Upper lobe of right lung (tissue), 1 donor: Measurements from ENCODE around the gene SMYD5. TPM values are rescaled to one million over a fixed set of nuclear protein-coding genes. Genes with fewer than 3 reads are reported as not detected.

Experiments used
- ATAC-seq: fragments of 200-7000 bp; cut with Tn5 transposase; one replicate; pipeline ENCODE4 v1.9.1; 2020; ENCODE audit warnings: mild to moderate bottlenecking, moderate library complexity
- DNase-seq: peaks from one replicate; pipeline ENCODE4 v3.0.0-alpha.2; 2020
- H3K27ac ChIP-seq: fragments of 200-600 bp; one replicate; pipeline ENCODE4 v1.8.0; 2022
- H3K27me3 ChIP-seq: fragments of 200-600 bp; one replicate; pipeline ENCODE4 v1.8.0; 2022; ENCODE audit warnings: mild to moderate bottlenecking
- H3K36me3 ChIP-seq: fragments of 200-600 bp; one replicate; pipeline ENCODE4 v1.8.0; 2022
- H3K4me1 ChIP-seq: fragments of 200-600 bp; one replicate; pipeline ENCODE4 v1.8.0; 2022
- H3K4me3 ChIP-seq: fragments of 200-600 bp; one replicate; pipeline ENCODE4 v1.8.0; 2022; ENCODE audit warnings: mild to moderate bottlenecking
- H3K9me3 ChIP-seq: fragments of 200-600 bp; one replicate; pipeline ENCODE4 v1.8.0; 2022
- intact Hi-C: fragments of 100-400 bp; cut with DNase I; formaldehyde crosslinking; loops from one replicate; pipeline ENCODE4 v1.11.0; 2022
- total RNA-seq: library from RNA; stranded (reverse); fragmentation: NEBNext Ultra II Directional; extraction: Animal tissue kit (Norgen Biotek cat#: 25700); gene quantifications from one replicate; pipeline ENCODE4 v1.2.1, GENCODE V29; 2021
- TF ChIP-seq, protein P1 (sequence below): fragments of 200-600 bp; IDR thresholded peaks from one replicate; pipeline ENCODE4 v1.8.0; 2022; ENCODE audit warnings: antibody characterized with exemption
- donor health status: DM: no; HTN: yes; CAD: no; lungs with severe emphysema.

Gene SMYD5
- total RNA-seq, 1 donor from 2014 or later, result 16.8 TPM

DNA sequence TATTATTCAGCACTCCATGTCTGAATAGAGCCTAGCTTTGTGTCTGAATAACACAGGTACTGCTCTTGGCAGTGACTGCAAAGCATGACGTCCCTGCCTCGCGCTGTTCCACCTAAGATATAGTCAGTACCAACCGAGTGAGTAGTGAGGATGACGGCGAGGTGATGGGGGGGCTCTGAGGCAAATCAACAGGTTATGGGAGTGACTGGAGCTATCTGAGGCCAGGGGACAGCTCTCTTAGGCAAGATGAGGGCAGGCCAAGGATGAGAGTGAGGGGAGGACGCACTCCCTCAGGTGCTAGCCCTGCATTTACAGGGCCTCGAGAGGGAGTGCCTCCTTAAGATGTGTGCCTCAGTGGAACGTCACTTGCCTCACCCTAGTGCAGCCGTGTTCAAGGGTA, 39.8 kb upstream of the SMYD5 start:
- Histone ChIP-seq H3K4me1 (peaks cover 18% of the 10 kb centered on the region), H3K4me3 (no peak overlapping the region), H3K27me3 (peaks cover 8% of the 10 kb centered on the region), H3K27ac (no peak overlapping the region), H3K36me3 (no peaks in the 10 kb centered on the region), H3K9me3 (no peaks in the 10 kb centered on the region)
- TF ChIP-seq, protein P1, sequence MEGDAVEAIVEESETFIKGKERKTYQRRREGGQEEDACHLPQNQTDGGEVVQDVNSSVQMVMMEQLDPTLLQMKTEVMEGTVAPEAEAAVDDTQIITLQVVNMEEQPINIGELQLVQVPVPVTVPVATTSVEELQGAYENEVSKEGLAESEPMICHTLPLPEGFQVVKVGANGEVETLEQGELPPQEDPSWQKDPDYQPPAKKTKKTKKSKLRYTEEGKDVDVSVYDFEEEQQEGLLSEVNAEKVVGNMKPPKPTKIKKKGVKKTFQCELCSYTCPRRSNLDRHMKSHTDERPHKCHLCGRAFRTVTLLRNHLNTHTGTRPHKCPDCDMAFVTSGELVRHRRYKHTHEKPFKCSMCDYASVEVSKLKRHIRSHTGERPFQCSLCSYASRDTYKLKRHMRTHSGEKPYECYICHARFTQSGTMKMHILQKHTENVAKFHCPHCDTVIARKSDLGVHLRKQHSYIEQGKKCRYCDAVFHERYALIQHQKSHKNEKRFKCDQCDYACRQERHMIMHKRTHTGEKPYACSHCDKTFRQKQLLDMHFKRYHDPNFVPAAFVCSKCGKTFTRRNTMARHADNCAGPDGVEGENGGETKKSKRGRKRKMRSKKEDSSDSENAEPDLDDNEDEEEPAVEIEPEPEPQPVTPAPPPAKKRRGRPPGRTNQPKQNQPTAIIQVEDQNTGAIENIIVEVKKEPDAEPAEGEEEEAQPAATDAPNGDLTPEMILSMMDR, result no peak
- DNase-seq (no peak), ATAC-seq (no peak)
- intact Hi-C loops, result no loop called here

DNA sequence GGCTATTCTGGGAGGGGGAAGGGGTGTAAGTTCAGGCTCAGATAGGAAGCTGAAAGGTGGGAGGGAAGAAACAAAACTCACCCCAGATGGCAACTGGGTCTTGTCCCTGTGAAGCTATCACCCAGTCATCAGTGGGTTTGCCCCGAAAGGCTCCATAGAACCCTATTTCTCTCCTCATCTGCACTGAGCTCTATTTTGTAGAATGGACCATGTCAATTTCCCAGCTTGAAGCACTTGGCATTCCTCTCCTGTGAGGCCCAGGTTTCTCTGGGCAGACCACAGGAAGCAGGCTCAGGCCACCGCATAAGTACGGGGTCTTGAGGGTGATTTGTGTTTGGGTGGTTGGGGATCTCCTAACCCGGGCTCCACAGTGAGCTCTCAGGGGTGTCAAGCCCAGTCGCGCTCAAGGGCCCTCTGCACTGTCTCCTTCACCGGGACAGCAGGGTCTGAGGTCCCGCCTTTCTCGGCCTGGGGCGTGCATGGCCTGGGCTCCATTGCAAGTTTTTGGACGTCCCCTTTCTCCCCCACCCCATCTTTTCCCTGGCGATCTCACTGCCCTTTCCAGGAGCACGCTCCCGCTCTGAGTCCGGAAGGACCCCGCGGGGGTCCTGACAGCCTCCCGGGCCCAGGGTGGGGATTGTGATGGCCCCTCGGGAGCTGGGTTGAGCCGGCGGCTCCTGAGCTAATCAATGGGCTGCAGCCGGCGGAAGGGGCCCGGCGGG, 38.9 kb upstream of the SMYD5 start:
- H3K27ac ChIP-seq, result no peak overlapping the region

DNA sequence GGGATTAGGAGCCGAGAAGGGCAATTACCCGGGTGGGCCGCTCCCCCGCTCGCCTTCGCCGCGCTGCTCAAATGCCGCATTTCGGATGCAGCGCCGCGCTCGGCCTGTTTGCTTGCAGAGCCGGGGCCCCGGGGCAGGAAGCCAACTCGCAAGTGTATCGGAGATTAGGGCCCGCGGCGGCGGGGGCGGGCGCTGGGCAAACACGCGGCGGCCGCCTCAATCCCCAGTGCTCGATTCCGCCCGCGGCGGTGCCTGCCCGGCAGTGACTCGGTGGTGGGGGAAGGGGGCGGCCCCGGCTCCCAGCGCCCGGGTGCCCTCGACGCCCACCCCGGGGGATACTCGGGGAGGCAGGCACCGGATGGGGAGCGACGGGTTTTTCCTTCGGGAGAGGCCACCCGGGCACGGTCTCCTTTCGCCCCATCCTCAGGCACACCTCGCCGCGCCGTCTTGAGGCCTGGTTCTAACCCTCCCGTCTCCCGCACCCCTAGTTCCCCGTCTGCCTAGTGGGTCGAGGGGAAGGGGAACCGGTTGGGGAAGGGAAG, 38.3 kb upstream of the SMYD5 start:
- ATAC-seq (peak; percentile 32), DNase-seq (peak; percentile 90)
- intact Hi-C loops, result loop anchor here (5.0 kb wide), 1 partner anchor 183 kb away; no protein-coding TSS in a partner anchor
- Histone ChIP-seq H3K27me3 (peaks cover 21% of the 10 kb centered on the region), H3K9me3 (no peaks in the 10 kb centered on the region), H3K36me3 (no peaks in the 10 kb centered on the region), H3K4me3 (peak overlapping the region; percentile 57), H3K4me1 (peaks cover 18% of the 10 kb centered on the region), H3K27ac (peak overlapping the region; percentile 74)
- TF ChIP-seq, protein P1, result peak; percentile 7

More for the DNA sequence above, 38.9 kb upstream of the SMYD5 start:
- H3K36me3 ChIP-seq, result no peaks in the 10 kb centered on the region
- peaks cover 18% of the 10 kb centered on the region for H3K4me1 ChIP-seq
- peak overlapping the region; percentile 57 for H3K4me3 ChIP-seq
- TF ChIP-seq, protein P1, result no peak
- H3K27me3 ChIP-seq, result peaks cover 15% of the 10 kb centered on the region
- DNase-seq (no peak), ATAC-seq (no peak)
- intact Hi-C loops, result loop anchor here (5.0 kb wide), 1 partner anchor 183 kb away; no protein-coding TSS in a partner anchor
- no peaks in the 10 kb centered on the region for H3K9me3 ChIP-seq

DNA sequence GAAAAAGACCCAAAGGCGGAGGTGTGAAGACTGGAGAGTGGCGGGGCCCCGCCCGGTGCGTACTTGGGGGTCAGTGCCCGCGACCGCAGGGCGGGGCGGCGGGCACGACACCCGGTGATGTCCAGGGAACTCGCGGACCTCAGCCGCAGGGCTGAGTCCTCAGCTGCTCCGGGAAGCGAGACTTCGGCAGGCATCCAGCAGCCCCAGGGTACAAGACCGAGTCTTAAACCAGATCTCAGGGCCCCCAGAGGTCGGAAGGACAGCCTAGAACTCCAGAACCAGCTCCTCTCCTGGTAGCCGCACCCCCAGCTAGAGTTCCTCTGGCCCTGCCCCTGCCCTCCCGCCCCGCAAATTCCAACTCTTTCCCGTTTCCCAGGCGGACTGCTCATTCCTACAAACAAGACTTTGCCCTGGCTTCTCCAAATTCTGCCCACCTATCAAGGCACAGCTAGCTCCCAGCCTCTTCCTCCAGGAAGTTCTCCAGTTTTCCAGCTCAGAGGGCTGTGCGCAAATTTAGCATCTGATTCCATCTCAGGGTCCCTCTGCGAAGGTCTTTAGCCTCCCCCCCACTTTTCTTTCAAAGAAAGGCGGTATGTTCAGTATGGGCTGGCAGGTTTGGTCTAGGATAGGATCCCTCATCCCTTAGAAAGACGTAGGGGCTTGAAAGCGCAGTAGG, 37.7 kb upstream of the SMYD5 start:
- Histone ChIP-seq H3K27ac (peak overlapping the region; percentile 74), H3K9me3 (no peaks in the 10 kb centered on the region), H3K4me1 (peaks cover 18% of the 10 kb centered on the region), H3K4me3 (peak overlapping the region; percentile 57), H3K27me3 (peaks cover 21% of the 10 kb centered on the region), H3K36me3 (no peaks in the 10 kb centered on the region)
- TF ChIP-seq, protein P1, result no peak
- ATAC-seq (peak; percentile 1), DNase-seq (no peak)
- intact Hi-C loops, result loop anchor here (5.0 kb wide), 1 partner anchor 184 kb away; no protein-coding TSS in a partner anchor

DNA sequence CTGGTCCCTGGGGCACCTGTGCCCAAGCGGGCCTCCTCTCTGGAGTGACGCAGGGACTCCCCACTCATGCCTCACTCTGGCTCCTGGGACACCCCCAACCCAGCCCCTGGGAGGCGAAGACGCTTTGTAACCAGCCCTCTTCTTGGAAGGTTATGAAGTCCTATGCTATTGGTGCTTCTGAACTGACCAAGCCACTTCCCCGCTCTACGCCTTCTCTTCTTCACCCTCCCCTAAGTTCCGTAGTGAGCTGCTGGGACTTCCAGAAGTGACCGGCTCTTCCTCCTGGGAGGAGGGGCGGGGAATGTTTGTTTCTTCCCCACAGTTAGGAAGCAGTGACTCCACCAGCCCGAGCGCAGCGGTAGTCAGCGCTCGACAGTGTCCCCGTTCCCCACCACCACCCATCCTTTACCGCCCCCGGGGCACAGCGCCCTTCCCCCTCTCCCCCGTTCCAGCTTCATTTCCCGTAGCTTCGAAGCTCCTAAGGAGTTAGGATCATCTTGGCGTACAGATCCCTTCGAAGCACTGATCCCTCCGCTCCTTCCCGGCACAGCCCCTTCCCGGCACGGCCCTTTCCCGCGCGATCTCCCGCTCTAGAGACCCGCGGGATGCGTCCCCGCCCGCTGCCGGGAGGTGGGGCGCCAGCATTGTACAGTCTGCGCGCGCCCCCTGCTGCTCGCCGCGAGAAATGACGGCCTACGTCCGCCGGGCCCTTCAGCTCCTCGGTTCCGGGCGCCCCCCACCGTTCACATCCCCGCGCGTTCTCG, 37.0 kb upstream of the SMYD5 start:
- ATAC-seq, result peak; percentile 97
- H3K4me1 ChIP-seq, result peaks cover 18% of the 10 kb centered on the region
- H3K27ac ChIP-seq, result peak overlapping the region; percentile 74
- peak; percentile 95 for DNase-seq
- intact Hi-C loops, result loop anchor here (5.0 kb wide), 1 partner anchor 185 kb away; no protein-coding TSS in a partner anchor
- TF ChIP-seq, protein P1, result peak; percentile 97
- H3K9me3 ChIP-seq, result no peaks in the 10 kb centered on the region
- peak overlapping the region; percentile 57 for H3K4me3 ChIP-seq
- no peaks in the 10 kb centered on the region for H3K36me3 ChIP-seq
- peaks cover 21% of the 10 kb centered on the region for H3K27me3 ChIP-seq
